Right renal cortex interstitium (tissue), 3 donors: ENCODE data around the gene CTXN3. TPM values are rescaled to one million over a fixed set of nuclear protein-coding genes. Genes with fewer than 3 reads are reported as not detected.

Experiments
- DNase-seq, 3 donors: peaks; one replicate each; pipeline ENCODE4 v3.0.0-alpha.2; 2013; ENCODE audit warnings: low read depth in 3 of 3, low spot score in 2 of 3
- polyA plus RNA-seq, 3 donors: library from polyadenylated mRNA; unstranded; fragments of 120-200 nt; gene quantifications; one replicate each; pipeline ENCODE4 v1.2.1, GENCODE V29; 2013; ENCODE audit not compliant: insufficient read length in 3 of 3

The CTXN3 gene
- polyA plus RNA-seq, 3 donors = not detected

- DNase-seq = no peak
These were observed 47.8 kb downstream of the CTXN3 start for GRCh38 chr5:127696683-127697082.

- DNase-seq = no peak
These were observed 49.2 kb downstream of the CTXN3 start for GRCh38 chr5:127697894-127698600.

GRCh38 chr5:127699416-127699815 lies 50.5 kb downstream of the CTXN3 start:
- no peak for DNase-seq

- no peak for DNase-seq
These were observed 51.4 kb downstream of the CTXN3 start for GRCh38 chr5:127700237-127700766.

GRCh38 chr5:127702434-127702833 lies 53.6 kb downstream of the CTXN3 start:
- DNase-seq = no peak

GRCh38 chr5:127702926-127703561 lies 54.2 kb downstream of the CTXN3 start, which contains the start of gene CCDC192:
CCDC192 (plus strand) TSS chr5:127703391; CDS start chr5:127703446, 55 bp downstream.
- no peak for DNase-seq

GRCh38 chr5:127705120-127705892 lies 56.4 kb downstream of the CTXN3 start:
- DNase-seq = no peak

GRCh38 chr5:127706691-127707090 lies 57.8 kb downstream of the CTXN3 start:
- no peak for DNase-seq

- DNase-seq = no peak
These were observed 58.3 kb downstream of the CTXN3 start for GRCh38 chr5:127707209-127707608.

Other genes starting within 250 kb of the CTXN3 start
- 10 to 100 TPM; 82.7 to 95.8 (median 87.9) TPM for gene PRRC1, start 131.4 kb upstream of the CTXN3 start, polyA plus RNA-seq
- gene CCDC192, start 54.3 kb downstream of the CTXN3 start, polyA plus RNA-seq = 1 to 10 TPM in 1 of 3 donors, under 1 TPM in 2; 0.55 to 1.1 (median 0.95) TPM